ENCODE results near the gene FIGNL1. TPM values are rescaled to one million over a fixed set of nuclear protein-coding genes. Genes with fewer than 3 reads are reported as not detected.

FIGNL1 gene
- total and polyA plus RNA-seq, 7 donors = 0.60 to 8.6 (median 6.9) TPM

- WGBS, 2 donors = 88 to 92% methylated on average over 6 of the region's 6 CpGs
- H3K4me1 ChIP-seq = no peaks in the 10 kb centered on the region
- no peaks in the 10 kb centered on the region for H3K27me3 ChIP-seq
- TF ChIP-seq POLR2A (IDR thresholded peaks at IDR 0.05) = no peak
- TF ChIP-seq CTCF (IDR thresholded peaks at IDR 0.05) = no peak
- TF ChIP-seq POLR2AphosphoS5 (IDR thresholded peaks at IDR 0.05) = no peak
- no peak for TF ChIP-seq EP300 (IDR thresholded peaks at IDR 0.05)
- intact Hi-C loops (cut with DNase I) = no loop called here
- no peak for DNase-seq
- no peaks in the 10 kb centered on the region for H3K9me3 ChIP-seq
- no peaks in the 10 kb centered on the region for H3K36me3 ChIP-seq
- no peak overlapping the region for H3K4me3 ChIP-seq
- H3K27ac ChIP-seq = no peak overlapping the region
Measured at GRCh38 chr7:50422858-50423257, 27.3 kb downstream of the FIGNL1 start.

- H3K27ac ChIP-seq = no peak overlapping the region
- no peaks in the 10 kb centered on the region for H3K36me3 ChIP-seq
- DNase-seq = no peak
- no peak overlapping the region for H3K4me3 ChIP-seq
- H3K9me3 ChIP-seq = no peaks in the 10 kb centered on the region
- intact Hi-C loops (cut with DNase I) = no loop called here
- no peak for TF ChIP-seq EP300 (IDR thresholded peaks at IDR 0.05)
- TF ChIP-seq POLR2A (IDR thresholded peaks at IDR 0.05) = no peak
- TF ChIP-seq CTCF (IDR thresholded peaks at IDR 0.05) = no peak
- TF ChIP-seq POLR2AphosphoS5 (IDR thresholded peaks at IDR 0.05) = no peak
- H3K27me3 ChIP-seq = no peaks in the 10 kb centered on the region
- no peaks in the 10 kb centered on the region for H3K4me1 ChIP-seq
- 60 to 80% methylated on average over 3 of the region's 3 CpGs for WGBS, 2 donors
Measured at GRCh38 chr7:50421043-50421442, 29.1 kb downstream of the FIGNL1 start.

GRCh38 chr7:50418526-50419290 is 31.4 kb downstream of the FIGNL1 start:
- no peak for DNase-seq
- Histone ChIP-seq H3K36me3 (no peaks in the 10 kb centered on the region), H3K9me3 (no peaks in the 10 kb centered on the region), H3K27me3 (no peaks in the 10 kb centered on the region), H3K27ac (no peak overlapping the region), H3K4me3 (no peak overlapping the region), H3K4me1 (no peaks in the 10 kb centered on the region)
- TF ChIP-seq EP300 (IDR thresholded peaks at IDR 0.05) (no peak), POLR2A (IDR thresholded peaks at IDR 0.05) (no peak), POLR2AphosphoS5 (IDR thresholded peaks at IDR 0.05) (no peak), CTCF (IDR thresholded peaks at IDR 0.05) (no peak)
- intact Hi-C loops (cut with DNase I) = loop anchor here (5.0 kb wide), 2 partner anchors 276 to 326 kb away; partner anchors contain the start of gene ZPBP
- WGBS, 2 donors = 81 to 83% methylated on average over 14 of the region's 14 CpGs

GRCh38 chr7:50418086-50418515 is 32.0 kb downstream of the FIGNL1 start:
- 7 to 11% methylated on average over 4 of the region's 4 CpGs for WGBS, 2 donors
- Histone ChIP-seq H3K4me1 (no peaks in the 10 kb centered on the region), H3K36me3 (no peaks in the 10 kb centered on the region), H3K27me3 (no peaks in the 10 kb centered on the region), H3K4me3 (no peak overlapping the region), H3K27ac (no peak overlapping the region), H3K9me3 (no peaks in the 10 kb centered on the region)
- intact Hi-C loops (cut with DNase I) = loop anchor here (5.0 kb wide), 2 partner anchors 276 to 326 kb away; partner anchors contain the start of gene ZPBP
- DNase-seq = peak; percentile 76
- TF ChIP-seq POLR2AphosphoS5 (IDR thresholded peaks at IDR 0.05) = no peak
- peak in 3 of 4 experiments; percentile 23 to 59 (median 44) for TF ChIP-seq CTCF (IDR thresholded peaks at IDR 0.05)
- TF ChIP-seq EP300 (IDR thresholded peaks at IDR 0.05) = no peak
